K562 (cell line): ENCODE results near the gene CTBS. TPM values are rescaled to one million over a fixed set of nuclear protein-coding genes. Genes with fewer than 3 reads are reported as not detected.

Experiments
- GATAD2B ChIP-seq: fragments of 450-650 bp; IDR thresholded peaks from 2 replicates; pipeline ENCODE4 v1.6.1; 2017; ENCODE audit warnings: mild to moderate bottlenecking, borderline replicate concordance
- HOMEZ ChIP-seq: fragments of 250-450 bp; sonication (Bioruptor Pico); IDR thresholded peaks from 2 replicates; pipeline ENCODE4 v1.4.0; 2020; ENCODE audit warnings: mild to moderate bottlenecking, moderate library complexity
- KAT8 ChIP-seq: fragments of 450-650 bp; IDR thresholded peaks from 2 replicates; pipeline ENCODE4 v1.6.1; 2016; ENCODE audit warnings: low read depth, mild to moderate bottlenecking
- MCM3 ChIP-seq: fragments of 450-650 bp; IDR thresholded peaks from 2 replicates; pipeline ENCODE4 v1.6.1; 2016
- PATZ1 ChIP-seq: fragments of 250-450 bp; sonication (Bioruptor Pico); IDR thresholded peaks from 2 replicates; pipeline ENCODE4 v1.5.0; 2020; ENCODE audit warnings: mild to moderate bottlenecking, borderline replicate concordance
- RAD21 ChIP-seq, 2 experiments: fragments of 250-450 bp in 1 of 2; fragments of 450-650 bp in 1 of 2; sonication (Bioruptor Pico) in 1 of 2; formaldehyde crosslinking in 1 of 2; IDR thresholded peaks in 1 of 2; conservative IDR thresholded peaks in 1 of 2; 2 replicates each; pipeline versions ENCODE4 v1.4.0 to v1.8.0; 2020 to 2022; ENCODE audit warnings: mild to moderate bottlenecking in 2 of 2, moderate library complexity in 1 of 2
- SLC30A9 ChIP-seq: fragments of 250-450 bp; sonication (Bioruptor Pico); IDR thresholded peaks from 2 replicates; pipeline ENCODE4 v1.8.0; 2022; ENCODE audit warnings: mild to moderate bottlenecking, moderate library complexity
- SMARCC2 ChIP-seq: fragments of 450-650 bp; IDR thresholded peaks from 2 replicates; pipeline ENCODE4 v1.6.1; 2017; ENCODE audit warnings: antibody characterized with exemption, moderate library complexity, mild to moderate bottlenecking, low read depth
- ZNF143 ChIP-seq: sonication (generic); formaldehyde crosslinking; IDR thresholded peaks from 2 replicates; pipeline ENCODE4 v1.9.0; 2022; ENCODE audit warnings: mild to moderate bottlenecking, missing genetic modification reagents
- ZNF318 ChIP-seq, 2 experiments: fragments of 450-650 bp; IDR thresholded peaks; 2 replicates each; pipeline ENCODE4 v1.6.1; 2016; ENCODE audit warnings: mild to moderate bottlenecking in 2 of 2, borderline replicate concordance in 1 of 2, low read depth in 1 of 2, moderate library complexity in 1 of 2
- ZNF444 ChIP-seq: fragments of 250-450 bp; sonication (Bioruptor Pico); IDR thresholded peaks from 2 replicates; pipeline ENCODE4 v1.4.0; 2020; ENCODE audit warnings: mild to moderate bottlenecking, moderate library complexity
- ZNF445 ChIP-seq: fragments of 250-450 bp; sonication (Bioruptor Pico); IDR thresholded peaks from 2 replicates; pipeline ENCODE4 v1.4.0; 2020; ENCODE audit warnings: low read depth, mild to moderate bottlenecking, moderate library complexity
- polyA plus RNA-seq, 8 experiments: library from polyadenylated mRNA; depleted of rRNA in 4 of 8; stranded (reverse) in 5 of 8; unstranded in 3 of 8; fragments of >200 nt; fragmentation: Nextera tagmentation in 2 of 8; fragmentation: Illumina TruSeq in 1 of 8; extraction: Ambion mirVana in 2 of 8; extraction: Trizol in 1 of 8; gene quantifications; 2 replicates each; pipeline versions ENCODE4 v1.2.1 to v1.2.3, GENCODE V29; 2011 to 2014; ENCODE audit warnings: inconsistent platforms in 1 of 8, missing spikeins in 1 of 8
- total RNA-seq, 7 experiments: library from RNA; depleted of rRNA in 6 of 7; stranded (reverse); fragments of >200 nt in 6 of 7; fragmentation: Illumina TruSeq in 2 of 7; extraction: Trizol in 2 of 7; gene quantifications; 2 replicates each; pipeline versions ENCODE4 v1.2.1 to v1.2.3, GENCODE V29; 2011 to 2021; ENCODE audit warnings: low replicate concordance in 1 of 7
- TF ChIP-seq, protein P1 (sequence below): fragments of 250-450 bp; sonication (Bioruptor Pico); IDR thresholded peaks from 2 replicates; pipeline ENCODE4 v1.8.0; 2022; ENCODE audit warnings: moderate library complexity, mild to moderate bottlenecking, inconsistent platforms

CTBS gene
- total and polyA plus RNA-seq, 9 of the 15 experiments (the other 6 are each of a cell fraction or from before 2014, with no cell fraction given), result 3.0 to 19.8 (median 9.9) TPM

DNA sequence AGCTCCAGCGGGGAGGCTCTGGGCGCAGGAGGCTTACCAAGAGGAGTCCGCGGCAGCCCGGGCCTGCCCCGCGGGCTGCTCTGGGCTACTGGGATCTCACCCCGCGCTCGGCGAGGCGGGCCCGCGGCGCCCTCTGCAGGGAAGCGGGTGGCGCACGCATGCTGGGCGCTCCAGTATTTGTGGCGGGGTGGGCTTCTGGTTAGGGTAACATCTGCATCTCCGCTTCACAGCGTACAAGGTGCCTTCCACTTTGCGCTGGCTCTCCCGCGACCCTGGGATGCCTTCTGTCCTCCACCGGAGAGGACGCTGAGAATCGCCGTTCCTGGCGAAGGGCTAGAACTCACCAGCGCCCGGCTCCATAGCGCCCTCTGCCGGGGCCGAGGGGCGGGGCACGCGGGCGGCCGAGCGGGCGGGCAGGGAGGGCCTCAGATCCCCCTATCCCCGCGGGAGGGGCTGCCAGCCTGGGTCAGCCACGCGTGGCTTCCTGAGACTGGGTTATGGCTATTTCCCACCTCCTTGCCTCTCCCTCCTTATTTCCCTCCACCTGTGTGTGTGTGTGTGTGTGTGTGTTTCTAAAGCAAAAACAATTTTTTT lies 46.6 kb upstream of the CTBS start (continued):
- TF ChIP-seq GATAD2B (0 out of 2 replicates have a peak, but pooled peaks have one; percentile 16), MCM3 (no peak), RAD21 (CRISPR knock-in tag; conservative IDR thresholded peaks at IDR 0.05 in 1 of 2, IDR thresholded peaks at IDR 0.05 in 1 of 2) (peak; percentile 84 to 85), ZNF445 (CRISPR knock-in tag) (no peak), PATZ1 (CRISPR knock-in tag) (no peak), HOMEZ (CRISPR knock-in tag) (no peak), ZNF143 (no peak), SLC30A9 (CRISPR knock-in tag) (no peak), ZNF318 (IDR thresholded peaks at IDR 0.05; ENCODE audit: borderline replicate concordance in 1 of 2, low read depth in 1 of 2) (no peak), SMARCC2 (peak; percentile 64; the same call in 1 of the 2 replicates), ZNF444 (CRISPR knock-in tag) (no peak), KAT8 (no peak)
- TF ChIP-seq, protein P1, sequence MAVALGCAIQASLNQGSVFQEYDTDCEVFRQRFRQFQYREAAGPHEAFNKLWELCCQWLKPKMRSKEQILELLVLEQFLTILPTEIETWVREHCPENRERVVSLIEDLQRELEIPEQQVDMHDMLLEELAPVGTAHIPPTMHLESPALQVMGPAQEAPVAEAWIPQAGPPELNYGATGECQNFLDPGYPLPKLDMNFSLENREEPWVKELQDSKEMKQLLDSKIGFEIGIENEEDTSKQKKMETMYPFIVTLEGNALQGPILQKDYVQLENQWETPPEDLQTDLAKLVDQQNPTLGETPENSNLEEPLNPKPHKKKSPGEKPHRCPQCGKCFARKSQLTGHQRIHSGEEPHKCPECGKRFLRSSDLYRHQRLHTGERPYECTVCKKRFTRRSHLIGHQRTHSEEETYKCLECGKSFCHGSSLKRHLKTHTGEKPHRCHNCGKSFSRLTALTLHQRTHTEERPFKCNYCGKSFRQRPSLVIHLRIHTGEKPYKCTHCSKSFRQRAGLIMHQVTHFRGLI (CRISPR knock-in tag), result no peak
